PC-3 (cell line): ENCODE data around the gene IL1RAPL1. TPM values are rescaled to one million over a fixed set of nuclear protein-coding genes. Genes with fewer than 3 reads are reported as not detected.

Source experiments
- ATAC-seq: fragments of 200-7000 bp; cut with Tn5 transposase; 2 replicates; pipeline ENCODE4 v1.9.1; 2020; ENCODE audit warnings: mild to moderate bottlenecking, moderate library complexity
- BruUV-seq: library from RNA; stranded (reverse); fragments of 400-500 nt; replicated peaks from 2 replicates; lab custom pipeline; 2021; lab: Mats Ljungman, UMichigan
- CTCF ChIA-PET: fragments of 300-600 bp; sonication (Branson Sonifier 250); formaldehyde crosslinking; loops from one replicate; lab custom pipeline; 2022; ENCODE audit warnings: antibody characterized with exemption; lab: Charles Lee
- POLR2A ChIA-PET: fragments of 300-600 bp; sonication (Branson Sonifier 250); formaldehyde crosslinking; loops from one replicate; lab custom pipeline; 2022; ENCODE audit warnings: antibody characterized with exemption; ENCODE audit not compliant: unreplicated experiment; lab: Charles Lee
- DNase-seq: peaks from one replicate; pipeline ENCODE4 v3.0.0-alpha.2; 2015
- H2AFZ ChIP-seq: fragments of 300-600 bp; sonication (generic); 2 replicates; pipeline ENCODE4 v1.6.0; 2016; ENCODE audit warnings: antibody characterized with exemption, low read length
- H3F3A ChIP-seq: fragments of 300-600 bp; sonication (generic); one replicate; pipeline ENCODE4 v1.6.0; 2017; ENCODE audit warnings: antibody characterized with exemption, low read length, control low read depth, mild to moderate bottlenecking; ENCODE audit not compliant: unreplicated experiment
- H3K27ac ChIP-seq: fragments of 300-600 bp; sonication (generic); 2 replicates; pipeline ENCODE4 v1.5.1; 2016; ENCODE audit warnings: mild to moderate bottlenecking, low read length
- H3K27me3 ChIP-seq: fragments of 300-600 bp; sonication (generic); 2 replicates; pipeline ENCODE4 v1.6.1; 2016; ENCODE audit warnings: low read length, mixed read lengths
- H3K36me3 ChIP-seq: fragments of 300-600 bp; sonication (generic); 2 replicates; pipeline ENCODE4 v1.6.1; 2016; ENCODE audit warnings: low read depth, mixed run types, low read length, mixed read lengths
- H3K4me1 ChIP-seq: fragments of 300-600 bp; sonication (generic); 2 replicates; pipeline ENCODE4 v1.5.1; 2016; ENCODE audit warnings: low read length; ENCODE audit not compliant: insufficient read depth
- H3K4me2 ChIP-seq: fragments of 300-600 bp; sonication (generic); 2 replicates; pipeline ENCODE4 v1.6.0; 2016; ENCODE audit warnings: low read length
- H3K4me3 ChIP-seq: fragments of 300-600 bp; sonication (generic); 2 replicates; pipeline ENCODE4 v1.5.1; 2016; ENCODE audit warnings: mild to moderate bottlenecking, low read length, mixed read lengths
- H3K79me2 ChIP-seq: fragments of 300-600 bp; sonication (generic); 2 replicates; pipeline ENCODE4 v1.6.1; 2017; ENCODE audit warnings: low read length, mixed read lengths
- H3K9ac ChIP-seq: fragments of 300-600 bp; sonication (generic); 2 replicates; pipeline ENCODE4 v1.6.0; 2016; ENCODE audit warnings: mild to moderate bottlenecking, low read length
- H3K9me2 ChIP-seq: fragments of 300-600 bp; sonication (generic); replicated peaks from 2 replicates; pipeline ENCODE4 v1.6.1; 2016; ENCODE audit warnings: mixed run types, low read length, mixed read lengths
- H3K9me3 ChIP-seq: fragments of 300-600 bp; sonication (generic); 2 replicates; pipeline ENCODE4 v1.6.1; 2016; ENCODE audit warnings: low read length, mixed read lengths
- H4K20me1 ChIP-seq: fragments of 300-600 bp; sonication (generic); 2 replicates; pipeline ENCODE4 v1.6.1; 2016; ENCODE audit warnings: low read length, mixed read lengths
- CTCF ChIP-seq: fragments of 300-600 bp; sonication (generic); conservative IDR thresholded peaks from 2 replicates; pipeline ENCODE4 v1.5.1; 2017; ENCODE audit warnings: antibody characterized with exemption, low read depth, mild to moderate bottlenecking, low read length
- EZH2 ChIP-seq: fragments of 300-600 bp; sonication (generic); IDR thresholded peaks from one replicate; pipeline ENCODE4 v1.6.1; 2017; ENCODE audit warnings: antibody characterized with exemption, mild to moderate bottlenecking, low read length; ENCODE audit not compliant: unreplicated experiment
- EZH2phosphoT487 ChIP-seq: fragments of 300-600 bp; sonication (generic); IDR thresholded peaks from 2 replicates; pipeline ENCODE4 v1.6.1; 2018; ENCODE audit warnings: mild to moderate bottlenecking, antibody characterized with exemption, low read length, borderline replicate concordance
- intact Hi-C: fragments of 100-400 bp; cut with micrococcal nuclease; formaldehyde crosslinking; loops from 2 replicates; pipeline ENCODE4 v1.9.0; 2023
- total RNA-seq: library from RNA; depleted of rRNA; stranded (reverse); fragments of >200 nt; gene quantifications from 2 replicates; pipeline ENCODE4 v1.2.3, GENCODE V29; 2014

The IL1RAPL1 gene
- total RNA-seq, 1 experiment from 2014 or later = 0.44 TPM

DNA sequence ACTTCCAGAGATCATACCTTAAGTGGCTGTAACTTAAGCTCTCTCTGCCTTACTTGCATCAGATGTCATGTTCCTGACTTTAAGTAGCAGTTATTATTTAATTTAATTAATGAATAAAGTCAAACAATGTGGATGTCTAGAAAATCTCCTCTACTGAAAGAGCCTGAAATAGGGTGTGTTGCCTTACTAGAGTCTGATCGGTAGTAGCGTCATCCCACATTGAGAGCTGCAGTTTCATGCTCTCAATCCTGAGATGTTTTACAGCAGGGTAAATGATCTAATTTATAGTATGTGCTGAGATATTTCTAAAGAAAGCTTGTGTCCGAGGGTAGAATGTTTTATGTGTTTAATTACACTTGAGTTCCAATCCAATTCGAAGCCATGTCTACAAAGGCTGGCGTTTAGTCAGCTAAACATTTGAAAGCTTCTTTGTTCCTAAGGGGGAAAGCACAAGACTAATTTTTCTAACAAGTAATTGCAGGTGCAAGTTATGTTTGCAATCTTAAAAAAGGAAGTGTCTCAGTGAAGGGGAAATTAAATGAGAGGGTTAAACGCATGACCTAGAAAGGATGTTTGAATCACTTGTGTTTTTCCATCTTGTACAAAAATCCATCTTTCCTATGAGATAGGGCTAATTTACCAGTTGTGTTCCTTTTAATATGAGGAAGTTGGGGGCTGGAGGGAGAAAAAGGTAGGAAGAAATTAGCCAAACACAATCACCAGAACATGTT lies 1237.1 kb downstream of the IL1RAPL1 start:
- ChIA-PET POLR2A (no interaction called here), CTCF (no interaction called here)
- Histone ChIP-seq H3K9me2 (no peaks in the 10 kb centered on the region), H3K9ac (no peak overlapping the region), H3K9me3 (no peaks in the 10 kb centered on the region), H3K4me2 (no peak overlapping the region), H2AFZ (no peak overlapping the region), H3K27me3 (no peaks in the 10 kb centered on the region), H3K27ac (no peak overlapping the region), H3K4me1 (no peaks in the 10 kb centered on the region), H3K79me2 (no peaks in the 10 kb centered on the region), H3F3A (no peaks in the 10 kb centered on the region), H3K36me3 (no peaks in the 10 kb centered on the region), H4K20me1 (no peaks in the 10 kb centered on the region), H3K4me3 (no peak overlapping the region)
- intact Hi-C loops = no loop called here
- TF ChIP-seq CTCF (no peak), EZH2phosphoT487 (no peak), EZH2 (no peak)
- ATAC-seq = no peak
- DNase-seq = no peak
- BruUV-seq = no TSS peak

- no peaks in the 10 kb centered on the region for H3F3A ChIP-seq
- ChIA-PET CTCF (no interaction called here), POLR2A (no interaction called here)
- H2AFZ ChIP-seq = no peak overlapping the region
- H4K20me1 ChIP-seq = no peaks in the 10 kb centered on the region
- H3K9me3 ChIP-seq = no peaks in the 10 kb centered on the region
- no peak overlapping the region for H3K9ac ChIP-seq
- ATAC-seq = no peak
- intact Hi-C loops = no loop called here
- no peak overlapping the region for H3K4me3 ChIP-seq
- H3K79me2 ChIP-seq = no peaks in the 10 kb centered on the region
- H3K9me2 ChIP-seq = no peaks in the 10 kb centered on the region
- H3K4me1 ChIP-seq = no peaks in the 10 kb centered on the region
- no peaks in the 10 kb centered on the region for H3K27me3 ChIP-seq
- no peak for DNase-seq
- no peak overlapping the region for H3K27ac ChIP-seq
- BruUV-seq = no TSS peak
- no peak overlapping the region for H3K4me2 ChIP-seq
- TF ChIP-seq EZH2 = no peak
- H3K36me3 ChIP-seq = no peaks in the 10 kb centered on the region
Measured at GRCh38 chrX:29826742-29827141, 1239.5 kb downstream of the IL1RAPL1 start.

- no peak for DNase-seq
- no peaks in the 10 kb centered on the region for H3F3A ChIP-seq
- ATAC-seq = no peak
- ChIA-PET POLR2A (no interaction called here), CTCF (no interaction called here)
- no peak overlapping the region for H3K27ac ChIP-seq
- H3K27me3 ChIP-seq = no peaks in the 10 kb centered on the region
- H3K9me3 ChIP-seq = no peaks in the 10 kb centered on the region
- H3K79me2 ChIP-seq = no peaks in the 10 kb centered on the region
- H3K4me1 ChIP-seq = no peaks in the 10 kb centered on the region
- H2AFZ ChIP-seq = no peak overlapping the region
- H3K4me2 ChIP-seq = no peak overlapping the region
- H3K4me3 ChIP-seq = no peak overlapping the region
- intact Hi-C loops = no loop called here
- H3K9ac ChIP-seq = no peak overlapping the region
- TF ChIP-seq CTCF (no peak), EZH2 (no peak), EZH2phosphoT487 (no peak)
- no peaks in the 10 kb centered on the region for H3K36me3 ChIP-seq
- no TSS peak for BruUV-seq
- no peaks in the 10 kb centered on the region for H4K20me1 ChIP-seq
- H3K9me2 ChIP-seq = no peaks in the 10 kb centered on the region
Measured at GRCh38 chrX:29834311-29834710, 1247.1 kb downstream of the IL1RAPL1 start.
